Testis (tissue), 3 donors: Measurements from ENCODE around the gene LEMD2. TPM values are rescaled to one million over a fixed set of nuclear protein-coding genes. Genes with fewer than 3 reads are reported as not detected.

Experiments used
- DNase-seq: peaks from one replicate; pipeline ENCODE4 v3.0.0-alpha.2; 2019
- H3K27ac ChIP-seq, 2 donors: fragments of 200-600 bp; sonication (generic); one replicate each; pipeline ENCODE4 v1.5.1; 2019
- H3K27me3 ChIP-seq: fragments of 200-600 bp; sonication (generic); one replicate; pipeline ENCODE4 v1.5.1; 2019
- H3K36me3 ChIP-seq: fragments of 200-600 bp; sonication (generic); one replicate; pipeline ENCODE4 v1.5.1; 2017; ENCODE audit warnings: low read depth; ENCODE audit errors: missing control alignments
- H3K4me1 ChIP-seq: fragments of 200-600 bp; sonication (generic); one replicate; pipeline ENCODE4 v1.5.1; 2019
- H3K4me3 ChIP-seq, 2 donors: fragments of 200-600 bp; sonication (generic); one replicate each; pipeline ENCODE4 v1.5.1; 2017 to 2019
- H3K9me3 ChIP-seq: fragments of 200-600 bp; sonication (generic); one replicate; pipeline ENCODE4 v1.5.1; 2017
- CTCF ChIP-seq, 3 experiments: fragments of 450-650 bp in 2 of 3; fragments of 200-600 bp in 1 of 3; sonication (generic) in 1 of 3; IDR thresholded peaks; one replicate each; pipeline ENCODE4 v1.5.1; 2016 to 2019; ENCODE audit warnings: antibody characterized with exemption in 3 of 3, mild to moderate bottlenecking in 2 of 3, moderate library complexity in 1 of 3
- POLR2A ChIP-seq: fragments of 450-650 bp; IDR thresholded peaks from one replicate; pipeline ENCODE4 v1.6.1; 2017; ENCODE audit warnings: antibody characterized with exemption, mild to moderate bottlenecking, moderate library complexity
- WGBS, 2 donors: methylation state at CpG; one replicate each; pipeline ENCODE4 v1.1.5; 2018; 5-methylcytosine and 5-hydroxymethylcytosine counted together
- intact Hi-C: fragments of 100-400 bp; cut with DNase I; formaldehyde crosslinking; loops from one replicate; pipeline ENCODE4 v1.15.1; 2023; ENCODE audit warnings: low total_unique reads
- polyA plus RNA-seq: library from polyadenylated mRNA; stranded (reverse); fragments of 350-450 nt; fragmentation: Illumina TruSeq; extraction: RNeasy Lipid Tissue Mini Kit (QIAGEN cat#74804); gene quantifications from one replicate; pipeline ENCODE4 v1.2.3, GENCODE V29; 2014; ENCODE audit warnings: low read depth, low replicate concordance; ENCODE audit not compliant: insufficient read depth
- total RNA-seq, 2 donors: library from RNA; depleted of rRNA; stranded (reverse); fragments of >200 nt; gene quantifications; one replicate each; pipeline ENCODE4 v1.2.3, GENCODE V29; 2016

Gene LEMD2
- total and polyA plus RNA-seq, 3 donors from 2014 or later, result 71.2 to 89.5 (median 77.0) TPM

GRCh38 chr6:33735216-33735615 lies 53.7 kb downstream of the LEMD2 start:
- TF ChIP-seq POLR2A (no peak), CTCF (IDR thresholded peaks at IDR 0.05) (no peak)
- no peak overlapping the region for H3K27ac ChIP-seq
- intact Hi-C loops, result no loop called here
- no peaks in the 10 kb centered on the region for H3K4me1 ChIP-seq
- no peak overlapping the region for H3K4me3 ChIP-seq
- DNase-seq, result no peak
- H3K9me3 ChIP-seq, result no peaks in the 10 kb centered on the region
- no peaks in the 10 kb centered on the region for H3K36me3 ChIP-seq
- H3K27me3 ChIP-seq, result no peaks in the 10 kb centered on the region
- WGBS, 2 donors, result 84 to 91% methylated on average over 6 to 18 of the region's 18 CpGs

GRCh38 chr6:33733709-33734007 lies 55.3 kb downstream of the LEMD2 start:
- Histone ChIP-seq H3K4me3 (no peak overlapping the region), H3K36me3 (no peaks in the 10 kb centered on the region), H3K27me3 (no peaks in the 10 kb centered on the region), H3K4me1 (no peaks in the 10 kb centered on the region), H3K9me3 (no peaks in the 10 kb centered on the region), H3K27ac (no peak overlapping the region)
- no peak for TF ChIP-seq CTCF (IDR thresholded peaks at IDR 0.05)
- no peak for TF ChIP-seq POLR2A
- no peak for DNase-seq
- intact Hi-C loops, result no loop called here
- 86 to 97% methylated on average over 8 of the region's 8 CpGs for WGBS, 2 donors

GRCh38 chr6:33732817-33733708 lies 55.9 kb downstream of the LEMD2 start:
- Histone ChIP-seq H3K27ac (no peak overlapping the region), H3K4me1 (no peaks in the 10 kb centered on the region), H3K9me3 (no peaks in the 10 kb centered on the region), H3K4me3 (no peak overlapping the region), H3K36me3 (no peaks in the 10 kb centered on the region), H3K27me3 (no peaks in the 10 kb centered on the region)
- TF ChIP-seq CTCF (IDR thresholded peaks at IDR 0.05), result no peak
- no peak for TF ChIP-seq POLR2A
- WGBS, 2 donors, result 79 to 84% methylated on average over 9 to 13 of the region's 13 CpGs
- no peak for DNase-seq
- intact Hi-C loops, result no loop called here

GRCh38 chr6:33732385-33732784 lies 56.5 kb downstream of the LEMD2 start:
- Histone ChIP-seq H3K36me3 (no peaks in the 10 kb centered on the region), H3K27ac (no peak overlapping the region), H3K27me3 (no peaks in the 10 kb centered on the region), H3K4me3 (no peak overlapping the region), H3K9me3 (no peaks in the 10 kb centered on the region), H3K4me1 (no peaks in the 10 kb centered on the region)
- no peak for DNase-seq
- TF ChIP-seq CTCF (IDR thresholded peaks at IDR 0.05) (no peak), POLR2A (no peak)
- 82 to 89% methylated on average over 6 of the region's 6 CpGs for WGBS, 2 donors
- intact Hi-C loops, result no loop called here

- TF ChIP-seq CTCF (IDR thresholded peaks at IDR 0.05), result no peak
- TF ChIP-seq POLR2A, result no peak
- Histone ChIP-seq H3K36me3 (no peaks in the 10 kb centered on the region), H3K4me1 (no peaks in the 10 kb centered on the region), H3K9me3 (no peaks in the 10 kb centered on the region), H3K27ac (no peak overlapping the region), H3K27me3 (no peaks in the 10 kb centered on the region), H3K4me3 (no peak overlapping the region)
- DNase-seq, result no peak
- 90 to 96% methylated on average over 8 to 9 of the region's 9 CpGs for WGBS, 2 donors
- intact Hi-C loops, result no loop called here
Observed at GRCh38 chr6:33731751-33732282, 57.1 kb downstream of the LEMD2 start.
